Dedifferentiated amniotic fluid mesenchymal stem cell (primary cell): ENCODE measurements around the gene PPDPF.
A peak's percentile ranks its signal among the peaks of the same experiment; 100 is the strongest.
"Not testable (repeated sequence)": the region's sequence is repeated elsewhere in the genome, so short reads cannot be mapped to it uniquely, and the experiment has no call there.

ENCODE experiments used
- DNase-seq: peaks from one replicate; pipeline ENCODE4 v3.0.0-alpha.2; 2016; ENCODE audit errors: extremely low spot score

Gene PPDPF

GRCh38 chr20:63549679-63550282 lies 29.2 kb downstream of the PPDPF start:
- no peak for DNase-seq

DNA sequence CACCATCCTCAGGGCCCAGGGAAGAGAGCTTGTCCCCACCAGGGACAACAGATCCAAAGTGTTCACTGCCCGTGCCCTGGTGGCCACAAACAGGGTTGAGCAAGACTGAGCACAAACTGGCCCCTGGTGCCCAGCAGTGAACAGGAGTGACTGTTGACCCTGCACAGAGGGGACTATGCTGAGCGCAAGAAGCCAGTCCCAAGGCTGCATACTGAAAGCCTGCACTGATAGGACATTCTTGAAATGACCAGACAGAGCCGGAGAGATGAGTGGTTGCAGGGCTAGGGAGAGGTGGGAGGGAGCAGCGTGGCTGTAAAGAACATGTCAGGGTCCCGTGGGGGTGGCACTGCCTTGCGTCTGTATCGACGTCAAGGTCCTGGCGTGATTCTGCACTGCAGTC lies 30.5 kb downstream of the PPDPF start:
- no peak for DNase-seq

DNA sequence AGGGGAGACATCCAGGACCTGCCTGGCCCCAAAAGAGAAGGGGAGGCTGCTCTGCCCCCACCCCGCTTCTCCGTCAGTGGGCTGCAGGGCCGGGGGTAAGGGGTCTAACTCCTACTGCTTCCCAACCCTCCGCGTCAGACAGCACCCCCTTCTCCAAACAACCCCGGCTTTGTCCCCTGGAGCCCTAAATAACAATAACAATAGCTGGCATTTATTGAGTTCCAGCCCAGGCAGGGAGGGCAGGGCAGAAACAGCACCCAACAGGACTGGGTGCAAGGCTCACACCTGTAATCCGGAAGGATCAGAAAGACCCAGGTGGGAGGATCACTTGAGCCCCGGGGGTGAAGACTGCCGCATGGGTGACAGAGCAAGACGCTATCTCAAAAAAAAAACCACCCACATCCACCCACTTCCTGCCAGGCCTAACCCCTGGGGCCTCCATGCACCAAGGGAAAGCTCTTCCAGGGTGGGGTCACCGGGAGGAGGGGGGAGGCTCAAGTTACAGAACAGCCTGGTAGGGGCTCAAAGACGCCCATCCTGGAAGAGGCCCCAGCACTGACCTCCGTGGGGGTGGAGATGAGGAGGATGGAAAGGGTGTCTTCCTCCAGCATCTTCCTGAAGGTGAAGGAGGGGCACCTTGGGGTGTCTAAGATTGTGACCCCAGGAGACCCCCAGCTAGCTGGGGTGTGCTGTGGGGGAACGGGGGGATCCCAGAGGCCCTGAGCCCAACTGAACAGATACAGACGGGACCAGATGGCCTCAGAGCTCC lies 32.1 kb downstream of the PPDPF start:
- no peak for DNase-seq

DNA sequence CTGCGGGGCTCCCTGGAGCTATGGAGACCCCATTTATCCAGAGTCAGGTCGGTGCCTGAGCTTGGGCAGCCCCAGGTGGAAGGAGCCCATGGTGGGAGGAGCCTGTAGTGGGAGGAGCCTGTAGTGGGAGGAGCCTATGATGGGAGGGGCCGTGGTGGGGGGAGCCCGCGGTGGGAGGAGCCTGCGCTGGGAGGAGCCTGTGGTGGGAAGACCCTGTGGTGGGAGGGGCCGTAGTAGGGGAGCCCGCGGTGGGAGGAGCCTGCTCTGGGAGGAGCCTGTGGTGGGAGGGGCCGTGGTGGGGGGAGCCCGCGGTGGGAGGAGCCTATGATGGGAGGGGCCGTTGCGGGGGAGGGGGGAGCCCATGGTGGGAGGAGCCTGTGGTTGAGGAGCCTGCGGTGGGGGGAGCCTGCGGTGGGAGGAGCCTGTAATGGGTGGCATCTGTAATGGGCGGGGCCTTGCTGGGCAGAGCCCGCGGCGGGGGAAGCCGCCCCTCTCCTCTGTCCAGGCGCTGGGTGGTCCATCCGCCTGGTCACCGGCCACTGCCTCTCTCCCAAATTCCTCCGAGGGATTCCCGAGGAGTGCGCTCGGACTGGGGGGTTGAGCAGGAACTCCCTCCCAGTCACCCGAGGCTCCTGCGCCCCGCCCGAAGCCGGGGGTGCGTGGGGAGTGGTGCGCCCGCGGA lies 32.8 kb downstream of the PPDPF start:
- DNase-seq, result peak; percentile 66

DNA sequence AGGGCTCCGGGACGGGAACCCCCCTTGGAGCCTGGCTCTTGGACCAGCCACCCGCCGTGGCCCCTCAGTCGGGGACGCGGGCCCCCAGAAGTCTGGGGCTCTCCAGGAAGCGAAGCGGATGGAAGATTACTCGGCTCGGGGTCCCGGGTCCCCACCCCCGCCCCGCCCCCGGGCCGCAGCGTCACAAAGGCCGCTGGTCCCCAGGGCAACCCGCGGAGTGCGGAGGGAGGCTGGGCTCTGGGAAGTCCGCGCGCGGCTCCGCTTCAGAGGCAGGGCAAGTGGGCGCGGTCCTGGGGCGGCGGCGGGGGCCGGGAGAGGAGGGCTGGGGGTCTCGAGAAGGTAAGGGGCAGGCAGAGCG lies 33.3 kb downstream of the PPDPF start, which contains the start of gene FNDC11:
TSS of gene FNDC11 (plus strand) at position 227 of the 358 bp plus-strand sequence. CDS start 1,505 bp downstream, outside the sequence.
- no peak for DNase-seq

DNA sequence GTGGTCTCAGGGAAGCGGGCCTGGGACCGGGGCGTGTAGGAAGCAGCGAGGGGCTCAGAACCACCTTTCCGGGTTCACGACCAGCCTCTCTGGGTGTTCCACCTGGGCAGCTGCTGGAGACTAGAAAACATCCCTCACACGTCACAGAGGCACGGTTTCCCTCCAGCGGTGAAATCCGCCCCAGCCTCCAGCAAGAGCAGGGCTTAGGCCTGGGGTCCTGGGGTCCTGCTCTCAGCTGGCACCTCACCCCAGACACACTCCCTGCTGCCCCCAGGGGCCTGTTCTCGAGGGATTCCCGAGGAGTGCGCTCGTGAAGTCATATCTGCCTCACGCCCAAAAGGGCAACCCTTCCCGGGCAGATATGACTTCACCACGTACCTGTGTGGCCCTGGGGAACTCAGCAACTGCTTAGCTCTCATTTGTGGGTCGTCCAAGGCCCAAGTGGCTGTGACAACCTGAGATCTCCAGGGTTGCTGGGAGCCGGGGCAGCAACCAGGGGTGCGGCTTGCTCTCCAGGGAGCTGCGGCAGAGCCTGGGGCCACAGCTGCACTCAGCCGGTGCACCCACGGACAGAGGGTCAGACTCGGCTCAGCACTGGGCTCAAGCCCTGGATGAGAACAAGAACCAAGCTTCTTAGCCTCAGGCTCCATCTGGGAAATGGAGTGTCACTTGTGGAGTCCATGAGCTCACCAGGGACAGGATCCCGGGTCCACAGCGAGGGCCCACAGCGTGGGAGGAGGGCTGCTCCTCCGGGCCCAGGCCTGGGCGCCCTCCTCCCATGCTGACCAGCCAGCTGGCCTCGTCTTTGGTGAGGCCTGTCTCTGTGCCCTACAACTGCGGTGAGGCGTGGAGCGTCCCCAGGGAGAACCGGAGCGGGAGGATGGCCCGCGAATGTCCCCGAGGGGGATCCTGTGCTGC lies 34.1 kb downstream of the PPDPF start:
- no peak for DNase-seq

- no peak for DNase-seq
Measured at GRCh38 chr20:63555661-63556381, 35.3 kb downstream of the PPDPF start.

GRCh38 chr20:63556873-63557478 lies 36.4 kb downstream of the PPDPF start:
- DNase-seq, result no peak

GRCh38 chr20:63557481-63557891 lies 36.9 kb downstream of the PPDPF start:
- no peak for DNase-seq

- no peak for DNase-seq
Measured at GRCh38 chr20:63558804-63559484, 38.4 kb downstream of the PPDPF start.

DNA sequence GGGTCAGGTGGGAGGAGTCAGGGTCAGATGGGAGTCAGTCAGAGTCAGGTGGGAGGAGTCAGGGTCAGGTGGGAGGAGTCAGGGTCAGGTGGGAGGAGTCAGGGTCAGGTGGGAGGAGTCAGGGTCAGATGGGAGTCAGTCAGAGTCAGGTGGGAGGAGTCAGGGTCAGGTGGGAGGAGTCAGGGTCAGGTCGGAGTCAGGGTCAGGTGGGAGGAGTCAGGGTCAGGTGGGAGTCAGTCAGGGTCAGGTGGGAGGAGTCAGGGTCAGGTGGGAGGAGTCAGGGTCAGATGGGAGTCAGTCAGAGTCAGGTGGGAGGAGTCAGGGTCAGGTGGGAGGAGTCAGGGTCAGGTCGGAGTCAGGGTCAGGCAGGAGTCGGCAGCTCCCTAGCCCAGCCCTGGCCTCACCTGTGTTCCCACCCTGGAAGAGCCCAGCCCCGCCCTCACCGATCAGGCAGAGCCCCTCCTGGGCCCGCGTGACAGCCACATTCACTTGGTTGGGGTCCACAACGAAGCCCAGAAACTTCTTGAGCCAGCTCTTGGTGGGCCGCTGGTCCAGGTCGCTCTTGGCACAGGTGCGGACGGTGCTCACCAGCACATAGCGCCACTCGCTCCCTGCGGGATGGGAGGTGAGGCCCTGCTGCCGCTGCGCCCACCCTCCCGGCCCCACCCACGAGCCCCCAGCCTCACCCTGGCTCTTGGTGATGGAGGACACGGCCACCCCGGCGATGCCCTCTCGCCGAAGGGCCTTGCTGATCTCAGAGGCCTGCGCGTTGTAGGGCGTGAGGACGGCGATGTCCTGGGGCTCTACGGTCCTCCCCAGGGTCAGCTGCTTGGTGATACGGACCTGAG lies 39.1 kb downstream of the PPDPF start:
- not testable (repeated sequence) for DNase-seq

DNA sequence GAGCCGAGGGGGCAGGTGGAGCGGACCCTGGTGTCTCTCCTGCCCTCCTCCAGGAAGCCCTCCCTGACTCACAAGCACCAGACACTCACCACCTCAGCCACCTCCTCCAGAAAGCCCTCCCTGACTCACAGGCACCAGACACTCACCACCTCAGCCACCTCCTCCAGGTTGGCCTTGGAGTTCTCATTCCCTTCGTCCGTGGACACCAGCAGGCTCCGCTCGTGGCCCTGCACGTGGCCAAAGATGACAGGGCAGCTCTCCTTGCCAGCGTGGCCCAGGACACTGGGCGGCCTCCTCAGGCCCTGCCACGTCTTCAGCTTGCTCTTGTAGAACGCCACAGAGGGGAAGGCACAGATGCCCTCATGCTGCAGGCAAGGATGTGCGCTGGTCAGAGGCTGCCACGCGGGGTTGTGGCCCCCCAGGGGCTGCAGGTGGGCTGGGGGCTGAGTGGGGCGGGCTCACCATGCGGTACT lies 39.8 kb downstream of the PPDPF start:
- DNase-seq, result no peak

GRCh38 chr20:63560856-63561609 lies 40.5 kb downstream of the PPDPF start:
- DNase-seq, result no peak

DNA sequence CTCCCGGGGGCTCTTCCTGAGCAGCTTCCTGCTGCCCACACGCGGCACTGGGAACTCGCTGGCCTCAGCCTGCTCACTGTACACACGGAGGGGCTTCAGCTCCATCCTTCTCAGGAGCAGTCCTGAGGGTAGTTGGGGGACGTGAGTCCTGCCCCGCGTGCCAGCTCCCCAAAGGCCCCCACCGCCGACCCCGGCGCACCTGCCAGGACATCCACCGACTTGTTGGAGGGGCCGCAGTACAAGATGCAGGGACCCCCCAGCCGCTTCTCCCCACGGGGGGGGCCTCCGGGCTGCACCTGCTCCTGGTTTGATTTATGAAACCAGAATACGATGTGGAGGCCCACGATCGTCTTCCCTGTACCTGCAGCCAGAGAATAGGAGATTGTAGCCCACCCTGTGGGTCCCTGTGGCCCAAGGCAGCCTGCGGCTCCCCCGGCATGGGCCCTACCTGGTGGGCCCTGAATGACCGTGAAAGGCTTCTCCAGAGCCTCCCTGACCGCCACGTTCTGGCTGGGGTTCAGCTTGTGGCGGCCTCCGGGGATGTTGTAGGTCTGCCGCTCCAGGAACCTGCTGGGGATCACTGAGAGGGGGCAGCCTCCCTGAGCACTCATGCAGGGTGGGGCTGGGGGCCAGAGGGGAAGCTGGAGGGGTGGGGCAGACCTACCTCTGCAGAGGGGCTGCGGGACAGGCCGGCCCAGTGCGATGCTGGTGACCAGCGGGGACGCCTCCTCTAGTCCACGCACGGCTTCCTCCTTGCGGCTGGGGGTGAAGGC lies 41.2 kb downstream of the PPDPF start:
- DNase-seq, result no peak

DNA sequence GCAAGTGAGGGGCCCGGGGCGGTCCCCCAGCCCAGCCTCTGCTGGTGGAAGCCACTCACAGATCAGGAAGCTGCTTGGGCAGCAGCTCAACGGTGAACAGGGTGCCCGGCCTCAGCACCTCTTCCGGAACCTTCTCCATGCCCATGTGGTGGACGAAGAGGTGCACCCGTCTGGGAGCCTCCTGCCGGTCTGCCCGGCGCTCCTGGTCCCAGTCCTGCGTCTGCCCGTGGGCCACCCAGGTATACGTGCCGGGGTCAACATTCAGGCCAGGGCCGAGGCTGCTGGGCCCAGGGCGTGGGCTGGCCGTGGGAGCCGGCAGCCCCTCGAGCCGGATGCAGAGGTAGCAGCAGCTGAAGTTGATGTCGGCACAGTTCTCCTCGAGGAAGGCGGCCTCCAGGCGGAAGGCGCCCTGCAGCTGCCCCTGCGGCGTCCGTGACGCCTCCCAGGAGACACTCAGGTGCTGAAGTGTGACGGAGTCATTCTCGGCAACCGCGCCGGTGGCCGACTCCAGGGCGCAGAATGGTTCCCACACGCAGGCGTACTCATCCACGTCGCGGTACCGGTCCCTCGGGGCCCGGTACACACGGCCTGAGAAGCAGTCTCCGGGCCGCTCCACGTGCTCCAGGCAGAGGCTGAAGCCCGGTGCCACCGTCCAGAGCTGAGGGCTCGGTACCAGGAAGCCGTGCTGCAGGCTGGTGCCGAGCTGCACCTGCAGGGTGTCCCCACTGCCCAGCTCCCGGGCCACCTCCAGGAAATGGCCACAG lies 42.1 kb downstream of the PPDPF start:
- DNase-seq, result no peak

DNA sequence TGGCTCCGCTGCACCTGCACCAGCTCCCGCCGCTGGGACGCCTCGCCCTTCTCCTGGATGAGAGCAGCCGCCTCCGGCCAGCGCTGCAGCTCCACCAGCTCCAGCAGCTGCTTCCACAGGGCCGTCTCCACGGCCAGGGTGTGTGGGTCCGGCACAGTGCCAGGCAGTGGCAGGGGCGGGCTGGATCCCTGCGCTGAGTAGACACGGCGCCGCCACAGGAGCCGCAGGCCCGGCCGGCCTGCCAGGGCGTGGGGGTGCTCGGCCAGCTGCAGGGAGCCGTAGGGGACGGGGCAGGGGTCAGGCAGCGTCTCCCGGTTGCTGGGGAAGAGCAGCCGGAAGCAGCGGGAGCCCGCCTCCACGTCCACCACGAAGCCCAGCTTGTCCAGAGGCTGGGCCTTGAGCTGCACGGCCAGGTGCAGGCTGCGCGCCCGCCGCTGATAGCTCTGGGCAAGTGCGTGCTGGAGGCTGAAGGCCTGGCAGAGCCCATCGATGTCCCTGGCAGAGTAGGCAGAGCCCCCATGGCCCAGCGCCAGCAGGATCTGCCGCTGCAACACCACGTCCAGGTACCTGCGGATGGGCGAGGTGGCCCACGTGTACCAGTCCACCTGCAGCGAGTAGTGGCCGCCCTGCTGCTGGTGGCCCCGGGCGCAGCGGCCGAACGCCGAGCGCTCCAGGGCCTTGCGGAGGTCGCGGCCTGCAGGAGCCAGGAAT lies 42.8 kb downstream of the PPDPF start:
- DNase-seq, result no peak
